ENCODE results near the gene NIM1K.

NIM1K gene

DNA sequence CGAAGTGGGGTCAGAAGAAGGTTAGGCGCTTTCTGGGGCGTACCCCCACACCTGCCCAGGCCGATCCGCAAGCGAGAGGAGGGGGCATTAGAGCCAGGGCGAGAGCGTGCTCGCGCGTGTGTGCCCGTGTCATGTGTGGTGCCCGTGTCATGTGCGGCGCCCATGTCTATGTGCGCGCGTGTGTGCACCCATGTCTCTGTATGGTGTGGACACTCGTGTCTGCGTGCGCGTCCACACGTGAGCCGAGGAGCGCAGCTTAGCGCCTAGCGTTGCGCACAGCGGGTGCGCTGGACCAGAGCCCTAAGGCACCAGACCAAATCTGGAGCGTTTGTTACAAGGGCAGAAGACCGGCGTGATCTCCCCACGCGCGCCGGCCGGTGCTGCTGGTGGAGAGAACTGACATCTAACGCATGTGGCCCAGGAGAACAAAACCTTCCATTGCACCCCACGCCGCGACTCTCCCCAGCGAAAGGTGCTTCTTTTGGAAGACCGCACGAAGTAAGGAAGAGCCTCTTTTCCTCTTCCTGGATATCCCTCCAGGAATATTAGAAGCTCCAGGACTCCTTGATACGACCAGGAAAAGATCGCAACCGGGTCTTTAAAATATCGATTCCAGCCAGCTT, 644 bp downstream of the NIM1K start:
- DNase-seq = peak; percentile 45

GRCh38 chr5:43193181-43193893, 1.3 kb downstream of the NIM1K start:
- peak; percentile 56 for DNase-seq

DNA sequence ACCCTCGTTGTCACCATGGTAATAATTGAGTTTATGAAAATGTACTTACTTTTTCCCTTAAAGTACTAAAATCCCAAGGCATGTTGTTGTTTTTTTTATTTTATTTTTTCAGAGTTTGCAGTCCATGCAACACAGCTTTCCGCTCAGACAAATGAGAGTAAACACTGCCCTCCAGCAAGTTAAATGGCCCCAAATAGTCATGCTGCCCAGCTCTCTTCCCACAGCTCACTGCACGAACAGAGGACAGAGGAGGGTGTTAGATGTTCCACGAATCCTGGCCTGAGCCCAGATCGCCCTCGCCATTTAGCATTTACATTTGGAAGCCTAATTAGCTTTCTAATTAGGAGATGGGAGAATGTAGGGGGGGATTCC, 1.9 kb downstream of the NIM1K start:
- DNase-seq = no peak

DNA sequence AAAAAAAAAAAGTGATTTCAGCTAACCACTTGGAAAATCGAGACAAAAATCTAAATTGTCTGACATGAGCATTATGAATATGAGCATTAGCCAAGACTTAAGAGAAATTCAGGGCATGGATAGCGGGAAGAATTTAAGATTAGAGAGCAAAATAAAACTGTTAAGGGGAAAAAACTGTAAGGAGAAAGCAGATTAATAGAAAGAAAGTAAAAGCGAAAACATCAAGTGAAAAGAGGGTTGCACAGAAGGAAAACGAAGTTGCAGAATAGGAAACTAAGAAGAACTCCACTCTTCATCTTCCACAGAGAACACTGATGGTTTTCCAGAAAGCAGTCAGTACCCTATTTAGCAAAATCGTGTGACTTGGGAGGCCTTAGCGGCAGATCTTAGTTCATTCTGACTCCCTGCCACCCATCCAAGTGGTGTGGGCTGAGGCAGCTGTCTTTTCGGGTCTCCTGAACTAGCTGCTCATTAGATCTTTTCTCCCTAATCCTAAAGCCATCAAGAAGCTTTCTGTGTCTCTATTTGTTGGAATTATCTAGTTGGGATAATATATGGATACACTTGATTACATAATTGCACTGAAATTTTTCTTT, 3.7 kb downstream of the NIM1K start:
- DNase-seq = no peak

- DNase-seq = no peak
Measured at GRCh38 chr5:43197535-43197934, 5.5 kb downstream of the NIM1K start.

GRCh38 chr5:43201442-43201841, 9.4 kb downstream of the NIM1K start:
- peak; percentile 20 for DNase-seq

- no peak for DNase-seq
Measured at GRCh38 chr5:43202380-43202779, 10.4 kb downstream of the NIM1K start.

- DNase-seq = no peak
Measured at GRCh38 chr5:43203373-43203772, 11.3 kb downstream of the NIM1K start.

- DNase-seq = no peak
Measured at GRCh38 chr5:43204958-43205357, 12.9 kb downstream of the NIM1K start.

DNA sequence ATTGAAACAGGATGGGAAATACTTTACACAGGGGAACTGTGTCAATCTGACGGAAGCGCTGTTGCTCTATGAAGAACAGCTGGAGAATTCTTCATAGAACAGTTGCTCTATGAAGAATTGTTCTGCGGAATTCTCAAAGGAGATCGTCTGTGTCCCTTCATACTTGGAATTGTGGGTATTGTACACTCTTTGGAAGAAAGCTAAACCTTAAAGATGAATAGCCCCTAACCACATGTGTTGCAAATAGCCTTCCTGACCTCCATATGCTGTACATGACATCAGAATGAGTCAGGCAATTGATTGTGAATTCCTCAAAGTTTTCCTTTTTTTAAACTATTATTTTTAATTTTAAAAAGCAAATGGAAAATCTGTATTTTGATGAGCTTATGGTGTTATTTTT, 15.6 kb downstream of the NIM1K start:
- DNase-seq = no peak

DNA sequence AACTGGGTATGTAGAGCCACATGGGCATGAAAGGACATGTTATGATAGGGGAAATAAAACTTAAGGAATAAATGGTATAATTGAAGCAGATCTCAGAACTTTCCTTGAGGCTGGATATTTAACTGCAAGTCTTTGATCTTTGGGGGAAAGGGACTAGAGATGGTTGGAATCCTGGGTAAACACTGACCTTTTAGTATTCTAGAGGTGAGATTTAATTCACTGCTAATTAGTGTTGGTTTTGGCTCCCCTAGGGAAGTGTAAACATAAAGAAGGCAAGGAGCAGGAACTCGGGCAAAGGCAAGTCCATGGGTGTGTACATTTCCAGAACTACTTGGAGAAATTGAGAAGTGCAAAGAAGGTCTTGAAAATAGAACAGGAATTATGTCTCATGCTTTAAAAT, 16.6 kb downstream of the NIM1K start:
- no peak for DNase-seq

DNA sequence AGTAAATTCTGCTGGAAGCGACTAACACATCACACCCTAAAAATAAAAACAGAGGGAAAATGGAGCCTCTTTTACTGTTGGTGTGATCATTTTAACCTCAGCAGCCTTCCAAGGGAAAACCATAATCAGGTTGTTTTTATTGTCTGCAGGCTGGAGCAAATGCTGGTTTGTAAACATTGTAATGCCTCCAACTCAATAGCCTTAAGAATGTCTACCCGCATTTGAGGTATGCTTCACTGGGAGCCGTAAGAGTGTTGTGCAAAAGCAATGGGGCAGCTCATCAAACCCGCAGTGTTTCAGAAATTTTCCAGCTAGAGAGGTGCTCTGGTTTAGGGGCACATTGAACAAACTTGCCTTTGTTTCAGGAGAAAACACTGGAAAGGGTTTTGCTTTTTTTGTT, 17.0 kb downstream of the NIM1K start:
- no peak for DNase-seq

DNA sequence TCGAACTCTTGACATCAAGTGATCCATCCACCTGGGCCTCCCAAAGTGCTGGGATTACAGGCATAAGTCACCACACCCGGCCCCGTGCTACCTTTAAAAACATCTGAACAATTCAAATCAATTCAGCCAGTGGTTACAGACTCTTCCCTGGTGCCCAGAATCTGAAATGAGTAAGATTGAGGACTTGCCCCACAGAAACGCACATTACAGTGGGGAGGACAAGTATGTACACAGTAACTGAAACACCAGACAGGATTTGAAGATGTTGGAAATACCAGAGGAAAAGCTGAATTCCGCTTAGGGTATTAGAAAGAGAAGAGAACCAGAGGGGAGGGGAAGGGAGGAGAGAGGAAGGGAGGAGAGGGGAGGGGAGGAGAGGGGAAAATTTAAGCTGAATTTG, 17.8 kb downstream of the NIM1K start:
- DNase-seq = no peak

GRCh38 chr5:43210570-43210969, 18.5 kb downstream of the NIM1K start:
- no peak for DNase-seq

GRCh38 chr5:43213951-43214350, 21.9 kb downstream of the NIM1K start:
- no peak for DNase-seq

DNA sequence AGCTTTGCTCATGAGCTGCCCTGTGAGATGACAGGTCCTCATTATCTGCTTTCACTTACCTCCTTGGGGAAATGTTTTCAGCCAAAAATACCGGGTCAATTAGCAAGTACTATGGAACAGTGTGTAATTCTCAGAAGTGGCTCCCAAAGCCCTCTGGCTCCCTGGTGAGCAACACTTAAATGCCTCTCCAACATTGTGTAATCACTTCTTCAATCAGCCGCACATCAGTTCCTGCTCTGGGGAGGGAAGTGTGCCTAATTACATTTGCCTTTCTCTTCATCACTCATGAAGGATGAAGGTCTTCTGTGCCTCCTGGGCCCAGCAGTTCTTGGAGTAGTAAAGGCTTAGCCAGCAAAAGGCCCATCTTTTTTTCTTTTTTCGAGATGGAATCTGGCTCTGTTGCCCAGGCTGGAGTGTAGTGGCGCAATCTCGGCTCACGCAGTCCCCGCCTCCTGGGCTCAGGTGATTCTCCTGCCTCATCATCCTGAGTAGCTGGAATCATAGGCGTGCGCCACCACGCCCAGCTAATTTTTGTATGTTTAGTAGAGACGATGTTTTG, 23.1 kb downstream of the NIM1K start:
- no peak for DNase-seq

GRCh38 chr5:43216941-43217340, 24.9 kb downstream of the NIM1K start:
- DNase-seq = no peak

DNA sequence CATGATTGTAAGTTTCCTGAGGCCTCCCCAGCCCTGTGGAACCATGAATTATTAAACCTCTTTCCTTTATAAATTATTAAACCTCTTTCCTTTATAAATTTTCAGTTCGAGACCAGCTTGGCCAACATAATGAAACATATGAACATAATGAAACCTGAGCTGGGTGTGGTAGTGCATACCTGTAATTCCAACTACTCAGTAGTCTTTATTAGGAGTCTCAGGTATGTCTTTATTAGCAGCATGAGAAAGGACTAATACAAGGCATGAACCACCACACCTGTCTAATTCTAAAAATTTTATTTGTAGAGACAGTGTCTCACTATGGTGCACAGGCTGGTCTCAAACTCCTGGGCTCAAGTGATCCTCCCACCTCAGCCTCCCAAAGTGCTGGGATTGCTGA, 27.1 kb downstream of the NIM1K start:
- no peak for DNase-seq

DNA sequence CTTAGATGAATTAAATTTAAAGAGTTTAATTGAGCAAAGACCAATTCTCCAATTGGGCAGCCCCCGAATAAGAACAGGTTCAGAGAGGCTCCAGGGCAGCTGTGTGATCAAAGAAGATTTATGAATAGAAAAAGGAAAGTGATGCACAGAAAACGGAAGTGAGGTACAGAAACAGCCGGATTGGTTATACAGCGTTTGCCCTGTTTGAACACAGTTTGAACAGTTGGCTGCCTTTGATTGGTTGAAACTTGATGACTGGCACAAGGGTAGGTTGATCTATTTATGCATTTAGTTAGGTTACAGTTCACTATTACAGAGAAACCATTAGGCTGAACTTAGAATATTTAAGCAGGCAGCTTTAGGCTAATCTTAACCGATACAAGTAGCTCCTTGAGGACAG, 29.5 kb downstream of the NIM1K start:
- no peak for DNase-seq

DNA sequence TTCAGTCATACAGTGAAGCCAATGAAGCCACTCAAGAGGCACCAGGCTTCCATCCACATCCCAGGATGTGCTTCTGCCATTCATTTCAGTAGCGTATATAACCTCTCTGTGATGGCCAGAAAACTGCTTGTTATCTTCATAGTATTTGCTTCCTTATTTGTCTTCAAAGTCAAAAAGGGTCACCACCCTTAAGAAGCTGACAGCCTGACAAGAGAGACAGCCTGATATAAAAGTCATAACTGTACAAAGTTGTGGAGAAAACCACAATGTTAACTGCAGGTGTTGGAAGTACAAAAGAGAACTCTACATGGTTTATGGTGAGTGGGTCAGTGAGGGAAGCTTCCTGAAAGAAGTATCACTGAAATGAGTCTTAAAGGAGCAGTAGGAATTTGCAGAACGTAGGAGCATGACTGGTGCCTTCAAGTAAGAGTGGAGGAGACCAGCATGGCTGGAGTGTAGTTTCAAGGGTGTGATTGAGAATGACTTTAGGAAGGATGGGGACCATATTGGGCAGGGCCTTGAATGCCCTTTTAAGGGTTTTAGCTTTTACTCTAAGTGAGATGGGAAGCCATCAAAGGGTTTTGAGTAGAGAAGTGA, 33.7 kb downstream of the NIM1K start:
- DNase-seq = no peak

- no peak for DNase-seq
Measured at GRCh38 chr5:43227655-43228054, 35.6 kb downstream of the NIM1K start.

DNA sequence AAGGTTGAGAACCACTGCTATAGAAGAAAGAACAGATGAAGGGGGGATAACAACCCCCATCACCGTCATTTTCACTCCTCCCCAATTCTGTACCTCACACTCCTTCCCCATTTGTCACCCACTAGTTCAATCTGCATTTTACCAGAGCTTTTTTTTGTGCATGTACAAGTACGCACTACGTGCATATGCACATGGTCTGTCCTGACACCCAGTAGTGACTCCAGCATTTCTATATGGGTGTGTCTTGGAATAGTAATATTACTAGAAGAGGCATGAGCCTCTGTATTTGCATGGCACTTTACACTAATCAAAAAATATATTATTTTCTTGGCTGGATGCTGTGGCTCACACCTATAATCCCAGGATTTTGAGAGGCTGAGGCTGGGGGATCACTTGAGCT, 38.7 kb downstream of the NIM1K start:
- no peak for DNase-seq

DNA sequence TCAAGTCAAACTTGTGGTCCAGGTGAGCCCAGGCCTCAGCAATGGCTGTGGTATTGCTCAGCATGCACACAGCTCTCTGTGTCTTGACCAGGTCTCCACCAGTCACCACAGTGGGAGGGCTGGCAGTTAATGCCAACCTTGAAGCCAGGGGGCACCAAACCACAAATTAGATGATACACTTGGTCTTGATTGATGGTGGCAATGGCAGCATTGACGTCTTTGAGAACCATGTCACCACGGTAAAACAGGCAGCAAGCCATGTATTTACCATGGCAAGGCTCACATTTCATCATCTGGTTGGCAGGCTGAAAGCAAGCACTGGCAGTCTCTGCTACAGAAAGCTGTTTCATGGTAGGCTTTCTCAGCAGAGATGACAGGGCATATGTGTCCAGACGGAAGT, 40.0 kb downstream of the NIM1K start:
- DNase-seq = peak; percentile 8
